WTC11 (cell line): ENCODE results near the gene SNX18. TPM values are rescaled to one million over a fixed set of nuclear protein-coding genes. Genes with fewer than 3 reads are reported as not detected.

Experiments used
- ATAC-seq: fragments of 200-7000 bp; cut with Tn5 transposase; 2 replicates; pipeline ENCODE4 v1.10.0; 2021; ENCODE audit warnings: mild to moderate bottlenecking, moderate library complexity
- CTCF ChIA-PET: fragments of 300-600 bp; sonication (Branson Sonifier 250); formaldehyde crosslinking; loops from one replicate; lab custom pipeline; 2021; ENCODE audit warnings: antibody characterized with exemption; lab: Charles Lee
- POLR2A ChIA-PET: fragments of 350-600 bp; sonication (Branson Sonifier 250); formaldehyde crosslinking; loops from one replicate; lab custom pipeline; 2021; ENCODE audit warnings: antibody characterized with exemption; lab: Charles Lee
- DNase-seq: peaks from one replicate; pipeline ENCODE4 v3.0.0; 2021; ENCODE audit warnings: low spot score
- H3K27ac Mint-ChIP-seq: 2 replicates; pipeline ENCODE4 v1.8.0; 2021; ENCODE audit warnings: mixed read lengths
- H3K27me3 Mint-ChIP-seq: 2 replicates; pipeline ENCODE4 v1.8.0; 2021; ENCODE audit warnings: low read depth, mild to moderate bottlenecking, moderate library complexity, mixed read lengths
- H3K36me3 Mint-ChIP-seq: 2 replicates; pipeline ENCODE4 v1.8.0; 2021; ENCODE audit warnings: mixed read lengths
- H3K4me1 Mint-ChIP-seq: 2 replicates; pipeline ENCODE4 v1.8.0; 2022; ENCODE audit warnings: mixed read lengths
- H3K4me3 Mint-ChIP-seq: 2 replicates; pipeline ENCODE4 v1.8.0; 2021; ENCODE audit warnings: mild to moderate bottlenecking, moderate library complexity, mixed read lengths
- H3K9me3 Mint-ChIP-seq: 2 replicates; pipeline ENCODE4 v1.8.0; 2021; ENCODE audit warnings: mixed read lengths
- AR ChIP-seq: fragments of 250-450 bp; sonication (Bioruptor Pico); IDR thresholded peaks from 2 replicates; pipeline ENCODE4 v1.9.0; 2021; ENCODE audit warnings: mild to moderate bottlenecking
- ATF2 ChIP-seq: sonication (generic); formaldehyde crosslinking; IDR thresholded peaks from 2 replicates; pipeline ENCODE4 v1.8.1; 2022; ENCODE audit warnings: low read depth, missing genetic modification reagents, borderline replicate concordance
- CBFB ChIP-seq: sonication (generic); formaldehyde crosslinking; IDR thresholded peaks from 2 replicates; pipeline ENCODE4 v1.8.1; 2022; ENCODE audit warnings: mild to moderate bottlenecking, low read depth, missing genetic modification reagents
- ELF4 ChIP-seq: sonication (generic); formaldehyde crosslinking; IDR thresholded peaks from 2 replicates; pipeline ENCODE4 v1.8.1; 2022; ENCODE audit warnings: low read depth, mild to moderate bottlenecking, moderate library complexity, missing genetic modification reagents
- FOXK1 ChIP-seq: sonication (generic); formaldehyde crosslinking; IDR thresholded peaks from 2 replicates; pipeline ENCODE4 v1.8.0; 2022; ENCODE audit warnings: mild to moderate bottlenecking, moderate library complexity, missing genetic modification reagents
- GTF2I ChIP-seq: fragments of 250-450 bp; sonication (Bioruptor Pico); conservative IDR thresholded peaks from 2 replicates; pipeline ENCODE4 v1.4.0; 2021; ENCODE audit warnings: mild to moderate bottlenecking
- KAT7 ChIP-seq: sonication (generic); formaldehyde crosslinking; IDR thresholded peaks from 2 replicates; pipeline ENCODE4 v1.8.1; 2023; ENCODE audit warnings: missing genetic modification reagents, mild to moderate bottlenecking, borderline replicate concordance
- MAX ChIP-seq: sonication (generic); formaldehyde crosslinking; IDR thresholded peaks from 2 replicates; pipeline ENCODE4 v1.8.0; 2022; ENCODE audit warnings: mild to moderate bottlenecking, missing genetic modification reagents
- NR1H2 ChIP-seq: sonication (generic); formaldehyde crosslinking; IDR thresholded peaks from 2 replicates; pipeline ENCODE4 v1.9.0; 2021; ENCODE audit warnings: mild to moderate bottlenecking, moderate library complexity, missing genetic modification reagents
- NR2C2 ChIP-seq: sonication (generic); formaldehyde crosslinking; IDR thresholded peaks from 2 replicates; pipeline ENCODE4 v1.8.0; 2022; ENCODE audit warnings: mild to moderate bottlenecking, missing genetic modification reagents
- OVOL2 ChIP-seq: fragments of 250-450 bp; sonication (Bioruptor Pico); IDR thresholded peaks from 2 replicates; pipeline ENCODE4 v1.9.0; 2021; ENCODE audit warnings: mild to moderate bottlenecking, borderline replicate concordance
- TEAD1 ChIP-seq: sonication (generic); formaldehyde crosslinking; IDR thresholded peaks from 2 replicates; pipeline ENCODE4 v1.8.0; 2022; ENCODE audit warnings: mild to moderate bottlenecking, missing genetic modification reagents
- ZBTB21 ChIP-seq: sonication (generic); formaldehyde crosslinking; IDR thresholded peaks from 2 replicates; pipeline ENCODE4 v1.8.1; 2023; ENCODE audit warnings: mild to moderate bottlenecking, missing genetic modification reagents, borderline replicate concordance
- ZNF423 ChIP-seq: fragments of 250-450 bp; sonication (Bioruptor Pico); IDR thresholded peaks from 2 replicates; pipeline ENCODE4 v2.1.2; 2022; ENCODE audit warnings: mild to moderate bottlenecking, moderate library complexity
- ZNF512 ChIP-seq: sonication (generic); formaldehyde crosslinking; IDR thresholded peaks from 2 replicates; pipeline ENCODE4 v1.8.1; 2022; ENCODE audit warnings: missing genetic modification reagents, borderline replicate concordance
- total RNA-seq: library from RNA; stranded (reverse); gene quantifications from 3 replicates; pipeline ENCODE4 v1.2.3, GENCODE V29; 2021
- TF ChIP-seq, protein P1 (sequence below): fragments of 250-450 bp; sonication (Bioruptor Pico); IDR thresholded peaks from 2 replicates; pipeline ENCODE4 v1.9.0; 2021; ENCODE audit warnings: mild to moderate bottlenecking, borderline replicate concordance
- TF ChIP-seq, protein P2 (sequence below): sonication (generic); formaldehyde crosslinking; IDR thresholded peaks from 2 replicates; pipeline ENCODE4 v1.8.1; 2022; ENCODE audit warnings: low read depth, mild to moderate bottlenecking, moderate library complexity, missing genetic modification reagents, borderline replicate concordance
- TF ChIP-seq, protein P3 (sequence below): sonication (generic); formaldehyde crosslinking; IDR thresholded peaks from 2 replicates; pipeline ENCODE4 v1.8.0; 2022; ENCODE audit warnings: mild to moderate bottlenecking, missing genetic modification reagents
- TF ChIP-seq, protein P4 (sequence below): sonication (generic); formaldehyde crosslinking; IDR thresholded peaks from 2 replicates; pipeline ENCODE4 v1.8.0; 2023; ENCODE audit warnings: missing genetic modification reagents

SNX18 gene
- total RNA-seq, 1 experiment from 2014 or later: 24.6 TPM

- Mint-ChIP-seq H3K27me3 (peaks cover 14% of the 10 kb centered on the region), H3K4me1 (peaks cover 22% of the 10 kb centered on the region), H3K27ac (no peak overlapping the region), H3K4me3 (no peak overlapping the region), H3K36me3 (peaks cover 9% of the 10 kb centered on the region; the same call in 1 of the 2 replicates)
- DNase-seq (no peak), ATAC-seq (no peak)
- POLR2A ChIA-PET: no interaction called here
- CTCF ChIA-PET: interaction anchor here (1.0 to 1.3 kb wide), 4 partner anchors 271 to 632 kb away, joined by 3 to 4 read pairs (median 4); no protein-coding TSS in a partner anchor
- TF ChIP-seq KAT7 (CRISPR knock-in tag) (no peak), ATF2 (CRISPR knock-in tag) (no peak), ELF4 (CRISPR knock-in tag) (no peak), NR2C2 (CRISPR knock-in tag) (no peak), MAX (CRISPR knock-in tag) (no peak), AR (CRISPR knock-in tag) (no peak), ZBTB21 (CRISPR knock-in tag) (no peak), ZNF512 (CRISPR knock-in tag) (no peak), CBFB (CRISPR knock-in tag) (no peak), TEAD1 (CRISPR knock-in tag) (no peak), ZNF423 (CRISPR knock-in tag) (no peak), GTF2I (CRISPR knock-in tag) (no peak), OVOL2 (no peak), FOXK1 (no peak), NR1H2 (CRISPR knock-in tag) (no peak)
- TF ChIP-seq, protein P1, sequence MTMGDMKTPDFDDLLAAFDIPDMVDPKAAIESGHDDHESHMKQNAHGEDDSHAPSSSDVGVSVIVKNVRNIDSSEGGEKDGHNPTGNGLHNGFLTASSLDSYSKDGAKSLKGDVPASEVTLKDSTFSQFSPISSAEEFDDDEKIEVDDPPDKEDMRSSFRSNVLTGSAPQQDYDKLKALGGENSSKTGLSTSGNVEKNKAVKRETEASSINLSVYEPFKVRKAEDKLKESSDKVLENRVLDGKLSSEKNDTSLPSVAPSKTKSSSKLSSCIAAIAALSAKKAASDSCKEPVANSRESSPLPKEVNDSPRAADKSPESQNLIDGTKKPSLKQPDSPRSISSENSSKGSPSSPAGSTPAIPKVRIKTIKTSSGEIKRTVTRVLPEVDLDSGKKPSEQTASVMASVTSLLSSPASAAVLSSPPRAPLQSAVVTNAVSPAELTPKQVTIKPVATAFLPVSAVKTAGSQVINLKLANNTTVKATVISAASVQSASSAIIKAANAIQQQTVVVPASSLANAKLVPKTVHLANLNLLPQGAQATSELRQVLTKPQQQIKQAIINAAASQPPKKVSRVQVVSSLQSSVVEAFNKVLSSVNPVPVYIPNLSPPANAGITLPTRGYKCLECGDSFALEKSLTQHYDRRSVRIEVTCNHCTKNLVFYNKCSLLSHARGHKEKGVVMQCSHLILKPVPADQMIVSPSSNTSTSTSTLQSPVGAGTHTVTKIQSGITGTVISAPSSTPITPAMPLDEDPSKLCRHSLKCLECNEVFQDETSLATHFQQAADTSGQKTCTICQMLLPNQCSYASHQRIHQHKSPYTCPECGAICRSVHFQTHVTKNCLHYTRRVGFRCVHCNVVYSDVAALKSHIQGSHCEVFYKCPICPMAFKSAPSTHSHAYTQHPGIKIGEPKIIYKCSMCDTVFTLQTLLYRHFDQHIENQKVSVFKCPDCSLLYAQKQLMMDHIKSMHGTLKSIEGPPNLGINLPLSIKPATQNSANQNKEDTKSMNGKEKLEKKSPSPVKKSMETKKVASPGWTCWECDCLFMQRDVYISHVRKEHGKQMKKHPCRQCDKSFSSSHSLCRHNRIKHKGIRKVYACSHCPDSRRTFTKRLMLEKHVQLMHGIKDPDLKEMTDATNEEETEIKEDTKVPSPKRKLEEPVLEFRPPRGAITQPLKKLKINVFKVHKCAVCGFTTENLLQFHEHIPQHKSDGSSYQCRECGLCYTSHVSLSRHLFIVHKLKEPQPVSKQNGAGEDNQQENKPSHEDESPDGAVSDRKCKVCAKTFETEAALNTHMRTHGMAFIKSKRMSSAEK: no peak
- TF ChIP-seq, protein P2, sequence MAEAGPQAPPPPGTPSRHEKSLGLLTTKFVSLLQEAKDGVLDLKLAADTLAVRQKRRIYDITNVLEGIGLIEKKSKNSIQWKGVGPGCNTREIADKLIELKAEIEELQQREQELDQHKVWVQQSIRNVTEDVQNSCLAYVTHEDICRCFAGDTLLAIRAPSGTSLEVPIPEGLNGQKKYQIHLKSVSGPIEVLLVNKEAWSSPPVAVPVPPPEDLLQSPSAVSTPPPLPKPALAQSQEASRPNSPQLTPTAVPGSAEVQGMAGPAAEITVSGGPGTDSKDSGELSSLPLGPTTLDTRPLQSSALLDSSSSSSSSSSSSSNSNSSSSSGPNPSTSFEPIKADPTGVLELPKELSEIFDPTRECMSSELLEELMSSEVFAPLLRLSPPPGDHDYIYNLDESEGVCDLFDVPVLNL: no peak
- TF ChIP-seq, protein P3, sequence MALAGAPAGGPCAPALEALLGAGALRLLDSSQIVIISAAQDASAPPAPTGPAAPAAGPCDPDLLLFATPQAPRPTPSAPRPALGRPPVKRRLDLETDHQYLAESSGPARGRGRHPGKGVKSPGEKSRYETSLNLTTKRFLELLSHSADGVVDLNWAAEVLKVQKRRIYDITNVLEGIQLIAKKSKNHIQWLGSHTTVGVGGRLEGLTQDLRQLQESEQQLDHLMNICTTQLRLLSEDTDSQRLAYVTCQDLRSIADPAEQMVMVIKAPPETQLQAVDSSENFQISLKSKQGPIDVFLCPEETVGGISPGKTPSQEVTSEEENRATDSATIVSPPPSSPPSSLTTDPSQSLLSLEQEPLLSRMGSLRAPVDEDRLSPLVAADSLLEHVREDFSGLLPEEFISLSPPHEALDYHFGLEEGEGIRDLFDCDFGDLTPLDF: no peak
- TF ChIP-seq, protein P4, sequence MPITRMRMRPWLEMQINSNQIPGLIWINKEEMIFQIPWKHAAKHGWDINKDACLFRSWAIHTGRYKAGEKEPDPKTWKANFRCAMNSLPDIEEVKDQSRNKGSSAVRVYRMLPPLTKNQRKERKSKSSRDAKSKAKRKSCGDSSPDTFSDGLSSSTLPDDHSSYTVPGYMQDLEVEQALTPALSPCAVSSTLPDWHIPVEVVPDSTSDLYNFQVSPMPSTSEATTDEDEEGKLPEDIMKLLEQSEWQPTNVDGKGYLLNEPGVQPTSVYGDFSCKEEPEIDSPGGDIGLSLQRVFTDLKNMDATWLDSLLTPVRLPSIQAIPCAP (CRISPR knock-in tag): no peak
- TF ChIP-seq, all 79 proteins: peak for 0
- peaks cover 7% of the 10 kb centered on the region for H3K9me3 Mint-ChIP-seq
These were observed 2.6 kb upstream of the SNX18 start for GRCh38 chr5:54514841-54515432.
